Liver (tissue), 9 donors: ENCODE data around the gene RTBDN. TPM values are rescaled to one million over a fixed set of nuclear protein-coding genes. Genes with fewer than 3 reads are reported as not detected.

Experiments used
- DNase-seq: peaks from one replicate; pipeline ENCODE4 v3.0.0-alpha.2; 2017; ENCODE audit warnings: low spot score
- H3K27ac ChIP-seq, 2 donors: one replicate each; pipeline ENCODE4 v1.7.0; 2013; ENCODE audit warnings: inconsistent platforms in 2 of 2, low read length in 2 of 2, control low read depth in 1 of 2, low read depth in 1 of 2, mild to moderate bottlenecking in 1 of 2
- H3K27me3 ChIP-seq, 4 donors: one replicate each; pipeline versions ENCODE4 v1.6.1 to v1.7.0; 2013; ENCODE audit warnings: low read length in 3 of 4, inconsistent platforms in 1 of 4, mild to moderate bottlenecking in 1 of 4, moderate library complexity in 1 of 4; ENCODE audit not compliant: control insufficient read depth in 4 of 4, insufficient read depth in 4 of 4
- H3K36me3 ChIP-seq, 4 donors: one replicate each; pipeline versions ENCODE4 v1.6.1 to v1.7.0; 2013; ENCODE audit warnings: low read length in 3 of 4, mild to moderate bottlenecking in 3 of 4, low read depth in 1 of 4, moderate library complexity in 1 of 4; ENCODE audit not compliant: control insufficient read depth in 4 of 4, insufficient read depth in 3 of 4
- H3K4me1 ChIP-seq, 4 donors: one replicate each; pipeline versions ENCODE4 v1.6.1 to v1.7.0; 2013; ENCODE audit warnings: low read length in 3 of 4, mild to moderate bottlenecking in 3 of 4, moderate library complexity in 1 of 4; ENCODE audit not compliant: control insufficient read depth in 4 of 4, insufficient read depth in 4 of 4
- H3K4me3 ChIP-seq, 3 donors: one replicate each; pipeline versions ENCODE4 v1.6.1 to v1.7.0; 2013; ENCODE audit warnings: low read length in 3 of 3, control low read depth in 1 of 3, low read depth in 1 of 3, mild to moderate bottlenecking in 1 of 3
- H3K9ac ChIP-seq, 2 donors: one replicate each; pipeline ENCODE4 v1.7.0; 2013; ENCODE audit warnings: low read length in 2 of 2, mild to moderate bottlenecking in 2 of 2, moderate library complexity in 2 of 2, control low read depth in 1 of 2, low read depth in 1 of 2
- H3K9me3 ChIP-seq, 4 donors: one replicate each; pipeline versions ENCODE4 v1.6.1 to v1.7.0; 2013; ENCODE audit warnings: low read length in 3 of 4; ENCODE audit not compliant: control insufficient read depth in 4 of 4
- EGR1 ChIP-seq, 2 donors: IDR thresholded peaks; 2 replicates each; pipeline ENCODE4 v1.6.1; 2016 to 2018; ENCODE audit warnings: antibody characterized with exemption in 2 of 2, low read depth in 2 of 2
- FOXA1 ChIP-seq: IDR thresholded peaks from 2 replicates; pipeline ENCODE4 v1.6.1; 2016; ENCODE audit warnings: antibody characterized with exemption
- FOXA2 ChIP-seq: IDR thresholded peaks from 2 replicates; pipeline ENCODE4 v1.6.1; 2016; ENCODE audit warnings: antibody characterized with exemption
- GABPA ChIP-seq, 2 donors: IDR thresholded peaks in 1 of 2; conservative IDR thresholded peaks in 1 of 2; 2 replicates each; pipeline ENCODE4 v1.6.1; 2016; ENCODE audit warnings: antibody characterized with exemption in 2 of 2, mild to moderate bottlenecking in 1 of 2, moderate library complexity in 1 of 2
- HNF4A ChIP-seq, 2 donors: conservative IDR thresholded peaks; 2 replicates each; pipeline ENCODE4 v1.6.1; 2016; ENCODE audit warnings: antibody characterized with exemption in 2 of 2, mild to moderate bottlenecking in 2 of 2
- HNF4G ChIP-seq: IDR thresholded peaks from 2 replicates; pipeline ENCODE4 v1.6.1; 2016; ENCODE audit warnings: antibody characterized with exemption
- JUND ChIP-seq, 2 donors: IDR thresholded peaks; 2 replicates each; pipeline ENCODE4 v1.6.1; 2016; ENCODE audit warnings: antibody characterized with exemption in 2 of 2
- NR2F2 ChIP-seq: IDR thresholded peaks from 2 replicates; pipeline ENCODE4 v1.6.1; 2016; ENCODE audit warnings: antibody characterized with exemption
- RAD21 ChIP-seq, 2 donors: IDR thresholded peaks; 2 replicates each; pipeline ENCODE4 v1.6.1; 2016; ENCODE audit warnings: antibody characterized with exemption in 2 of 2, mild to moderate bottlenecking in 2 of 2
- RXRA ChIP-seq, 2 donors: IDR thresholded peaks; 2 replicates each; pipeline ENCODE4 v1.6.1; 2017 to 2018; ENCODE audit warnings: antibody characterized with exemption in 2 of 2, mild to moderate bottlenecking in 1 of 2
- SP1 ChIP-seq: IDR thresholded peaks from 2 replicates; pipeline ENCODE4 v1.6.1; 2018; ENCODE audit warnings: antibody characterized with exemption, mild to moderate bottlenecking
- TAF1 ChIP-seq: conservative IDR thresholded peaks from 2 replicates; pipeline ENCODE4 v1.6.1; 2016; ENCODE audit warnings: antibody characterized with exemption, mild to moderate bottlenecking
- YY1 ChIP-seq: IDR thresholded peaks from 2 replicates; pipeline ENCODE4 v1.6.1; 2016; ENCODE audit warnings: antibody characterized with exemption, mild to moderate bottlenecking
- WGBS: extraction: QIAGEN DNeasy Blood & Tissue Kit; methylation state at CpG from one replicate; pipeline ENCODE4 v1.1.7; 2013; 5-methylcytosine and 5-hydroxymethylcytosine counted together
- polyA plus RNA-seq, 2 donors: library from polyadenylated mRNA; stranded (reverse) in 1 of 2; unstranded in 1 of 2; fragments of 200-250 nt in 1 of 2; fragments of >200 nt in 1 of 2; fragmentation: Nextera tagmentation in 1 of 2; extraction: Ambion mirVana in 1 of 2; gene quantifications; one replicate each; pipeline versions ENCODE4 v1.2.1 to v1.2.3, GENCODE V29; 2013 to 2015
- total RNA-seq, 2 donors: library from RNA; depleted of rRNA; stranded (reverse); fragments of >200 nt; gene quantifications; one replicate each; pipeline ENCODE4 v1.2.3, GENCODE V29; 2014
- TF ChIP-seq, protein P1 (sequence below): IDR thresholded peaks from 2 replicates; pipeline ENCODE4 v1.6.1; 2016; ENCODE audit warnings: antibody characterized with exemption
- TF ChIP-seq, protein P2 (sequence below): fragments of 150-350 bp; IDR thresholded peaks from 2 replicates; pipeline ENCODE4 v1.5.1; 2017; ENCODE audit warnings: improper control_type of control experiment, low read depth, low read length; ENCODE audit not compliant: missing input control
- TF ChIP-seq, protein P3 (sequence below): IDR thresholded peaks from 2 replicates; pipeline ENCODE4 v1.6.1; 2016; ENCODE audit warnings: antibody characterized with exemption
- TF ChIP-seq, protein P4 (sequence below): IDR thresholded peaks from 2 replicates; pipeline ENCODE4 v1.6.1; 2016; ENCODE audit warnings: antibody characterized with exemption
- TF ChIP-seq, protein P5 (sequence below): IDR thresholded peaks from 2 replicates; pipeline ENCODE4 v1.6.1; 2016; ENCODE audit warnings: antibody characterized with exemption, mild to moderate bottlenecking
- donor health status: healthy.
- donor health status: healthy.
- donor health status: healthy.
- donor health status: healthy.
- donor health status: healthy.

The RTBDN gene
- total and polyA plus RNA-seq, 4 donors: not detected

DNA sequence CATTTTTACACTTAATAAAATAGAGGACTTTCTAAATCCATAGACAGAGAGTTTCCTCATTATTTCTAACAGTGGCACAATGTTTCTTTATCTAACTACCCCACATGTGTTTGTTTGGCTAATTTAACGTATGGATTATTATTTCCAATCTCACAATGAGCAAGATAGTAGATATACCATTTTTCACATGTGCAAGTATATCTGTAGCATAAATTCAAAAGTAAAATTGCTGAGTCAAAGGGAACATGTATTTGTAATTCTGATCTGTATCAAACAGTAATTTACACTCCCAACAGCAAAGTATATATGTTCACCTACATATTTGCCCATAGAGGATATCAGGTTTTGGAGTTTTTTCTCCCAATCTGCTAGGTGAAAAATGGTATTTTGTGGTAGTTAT is 22.3 kb upstream of the RTBDN start:
- no peak overlapping the region for H3K27ac ChIP-seq
- H3K4me1 ChIP-seq: no peaks in the 10 kb centered on the region
- H3K9me3 ChIP-seq: no peaks in the 10 kb centered on the region
- no peak for DNase-seq
- WGBS: 56% methylated on average over 1 of the region's 1 CpG
- H3K27me3 ChIP-seq: no peaks in the 10 kb centered on the region
- H3K36me3 ChIP-seq: no peaks in the 10 kb centered on the region
- TF ChIP-seq HNF4G (no peak), SP1 (no peak), RAD21 (IDR thresholded peaks at IDR 0.05) (no peak), GABPA (IDR thresholded peaks at IDR 0.05 in 1 of 2, conservative IDR thresholded peaks at IDR 0.05 in 1 of 2) (no peak), FOXA1 (no peak), YY1 (no peak), FOXA2 (no peak), RXRA (IDR thresholded peaks at IDR 0.05) (no peak), HNF4A (conservative IDR thresholded peaks at IDR 0.05) (no peak), NR2F2 (no peak), EGR1 (IDR thresholded peaks at IDR 0.05; ENCODE audit: low read depth in 2 of 2) (no peak), JUND (IDR thresholded peaks at IDR 0.05) (no peak), TAF1 (no peak)
- TF ChIP-seq, protein P1, sequence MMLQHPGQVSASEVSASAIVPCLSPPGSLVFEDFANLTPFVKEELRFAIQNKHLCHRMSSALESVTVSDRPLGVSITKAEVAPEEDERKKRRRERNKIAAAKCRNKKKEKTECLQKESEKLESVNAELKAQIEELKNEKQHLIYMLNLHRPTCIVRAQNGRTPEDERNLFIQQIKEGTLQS: no peak
- TF ChIP-seq, protein P2, sequence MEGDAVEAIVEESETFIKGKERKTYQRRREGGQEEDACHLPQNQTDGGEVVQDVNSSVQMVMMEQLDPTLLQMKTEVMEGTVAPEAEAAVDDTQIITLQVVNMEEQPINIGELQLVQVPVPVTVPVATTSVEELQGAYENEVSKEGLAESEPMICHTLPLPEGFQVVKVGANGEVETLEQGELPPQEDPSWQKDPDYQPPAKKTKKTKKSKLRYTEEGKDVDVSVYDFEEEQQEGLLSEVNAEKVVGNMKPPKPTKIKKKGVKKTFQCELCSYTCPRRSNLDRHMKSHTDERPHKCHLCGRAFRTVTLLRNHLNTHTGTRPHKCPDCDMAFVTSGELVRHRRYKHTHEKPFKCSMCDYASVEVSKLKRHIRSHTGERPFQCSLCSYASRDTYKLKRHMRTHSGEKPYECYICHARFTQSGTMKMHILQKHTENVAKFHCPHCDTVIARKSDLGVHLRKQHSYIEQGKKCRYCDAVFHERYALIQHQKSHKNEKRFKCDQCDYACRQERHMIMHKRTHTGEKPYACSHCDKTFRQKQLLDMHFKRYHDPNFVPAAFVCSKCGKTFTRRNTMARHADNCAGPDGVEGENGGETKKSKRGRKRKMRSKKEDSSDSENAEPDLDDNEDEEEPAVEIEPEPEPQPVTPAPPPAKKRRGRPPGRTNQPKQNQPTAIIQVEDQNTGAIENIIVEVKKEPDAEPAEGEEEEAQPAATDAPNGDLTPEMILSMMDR: no peak
- TF ChIP-seq, protein P3, sequence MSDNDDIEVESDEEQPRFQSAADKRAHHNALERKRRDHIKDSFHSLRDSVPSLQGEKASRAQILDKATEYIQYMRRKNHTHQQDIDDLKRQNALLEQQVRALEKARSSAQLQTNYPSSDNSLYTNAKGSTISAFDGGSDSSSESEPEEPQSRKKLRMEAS: no peak
- TF ChIP-seq, protein P4, sequence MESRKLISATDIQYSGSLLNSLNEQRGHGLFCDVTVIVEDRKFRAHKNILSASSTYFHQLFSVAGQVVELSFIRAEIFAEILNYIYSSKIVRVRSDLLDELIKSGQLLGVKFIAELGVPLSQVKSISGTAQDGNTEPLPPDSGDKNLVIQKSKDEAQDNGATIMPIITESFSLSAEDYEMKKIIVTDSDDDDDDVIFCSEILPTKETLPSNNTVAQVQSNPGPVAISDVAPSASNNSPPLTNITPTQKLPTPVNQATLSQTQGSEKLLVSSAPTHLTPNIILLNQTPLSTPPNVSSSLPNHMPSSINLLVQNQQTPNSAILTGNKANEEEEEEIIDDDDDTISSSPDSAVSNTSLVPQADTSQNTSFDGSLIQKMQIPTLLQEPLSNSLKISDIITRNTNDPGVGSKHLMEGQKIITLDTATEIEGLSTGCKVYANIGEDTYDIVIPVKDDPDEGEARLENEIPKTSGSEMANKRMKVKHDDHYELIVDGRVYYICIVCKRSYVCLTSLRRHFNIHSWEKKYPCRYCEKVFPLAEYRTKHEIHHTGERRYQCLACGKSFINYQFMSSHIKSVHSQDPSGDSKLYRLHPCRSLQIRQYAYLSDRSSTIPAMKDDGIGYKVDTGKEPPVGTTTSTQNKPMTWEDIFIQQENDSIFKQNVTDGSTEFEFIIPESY: no peak
- TF ChIP-seq, protein P5, sequence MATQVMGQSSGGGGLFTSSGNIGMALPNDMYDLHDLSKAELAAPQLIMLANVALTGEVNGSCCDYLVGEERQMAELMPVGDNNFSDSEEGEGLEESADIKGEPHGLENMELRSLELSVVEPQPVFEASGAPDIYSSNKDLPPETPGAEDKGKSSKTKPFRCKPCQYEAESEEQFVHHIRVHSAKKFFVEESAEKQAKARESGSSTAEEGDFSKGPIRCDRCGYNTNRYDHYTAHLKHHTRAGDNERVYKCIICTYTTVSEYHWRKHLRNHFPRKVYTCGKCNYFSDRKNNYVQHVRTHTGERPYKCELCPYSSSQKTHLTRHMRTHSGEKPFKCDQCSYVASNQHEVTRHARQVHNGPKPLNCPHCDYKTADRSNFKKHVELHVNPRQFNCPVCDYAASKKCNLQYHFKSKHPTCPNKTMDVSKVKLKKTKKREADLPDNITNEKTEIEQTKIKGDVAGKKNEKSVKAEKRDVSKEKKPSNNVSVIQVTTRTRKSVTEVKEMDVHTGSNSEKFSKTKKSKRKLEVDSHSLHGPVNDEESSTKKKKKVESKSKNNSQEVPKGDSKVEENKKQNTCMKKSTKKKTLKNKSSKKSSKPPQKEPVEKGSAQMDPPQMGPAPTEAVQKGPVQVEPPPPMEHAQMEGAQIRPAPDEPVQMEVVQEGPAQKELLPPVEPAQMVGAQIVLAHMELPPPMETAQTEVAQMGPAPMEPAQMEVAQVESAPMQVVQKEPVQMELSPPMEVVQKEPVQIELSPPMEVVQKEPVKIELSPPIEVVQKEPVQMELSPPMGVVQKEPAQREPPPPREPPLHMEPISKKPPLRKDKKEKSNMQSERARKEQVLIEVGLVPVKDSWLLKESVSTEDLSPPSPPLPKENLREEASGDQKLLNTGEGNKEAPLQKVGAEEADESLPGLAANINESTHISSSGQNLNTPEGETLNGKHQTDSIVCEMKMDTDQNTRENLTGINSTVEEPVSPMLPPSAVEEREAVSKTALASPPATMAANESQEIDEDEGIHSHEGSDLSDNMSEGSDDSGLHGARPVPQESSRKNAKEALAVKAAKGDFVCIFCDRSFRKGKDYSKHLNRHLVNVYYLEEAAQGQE: no peak
- no peak overlapping the region for H3K9ac ChIP-seq
- H3K4me3 ChIP-seq: no peak overlapping the region
